GM06990 (cell line): ENCODE results near the gene KLF5.

Experiments used
- DNase-seq: peaks from one replicate; pipeline ENCODE4 v3.0.0-alpha.2; 2011; ENCODE audit not compliant: insufficient read length; ENCODE audit errors: extremely low read depth
- H3K27me3 ChIP-seq: replicated peaks from 2 replicates; pipeline ENCODE4 v1.6.0; 2011; ENCODE audit warnings: low read length; ENCODE audit not compliant: control insufficient read depth, insufficient read depth
- H3K36me3 ChIP-seq: 2 replicates; pipeline ENCODE4 v1.5.1; 2011; ENCODE audit warnings: low read length; ENCODE audit not compliant: control insufficient read depth, insufficient read depth
- H3K4me3 ChIP-seq: replicated peaks from 2 replicates; pipeline ENCODE4 v1.5.1; 2011; ENCODE audit warnings: low read depth, mild to moderate bottlenecking, control low read depth, low read length
- TF ChIP-seq, protein P1 (sequence below): IDR thresholded peaks from 2 replicates; pipeline ENCODE4 v1.5.1; 2011; ENCODE audit warnings: low read length, control low read depth, mild to moderate bottlenecking, inconsistent platforms; ENCODE audit not compliant: insufficient read depth, poor library complexity, severe bottlenecking

Gene KLF5

DNA sequence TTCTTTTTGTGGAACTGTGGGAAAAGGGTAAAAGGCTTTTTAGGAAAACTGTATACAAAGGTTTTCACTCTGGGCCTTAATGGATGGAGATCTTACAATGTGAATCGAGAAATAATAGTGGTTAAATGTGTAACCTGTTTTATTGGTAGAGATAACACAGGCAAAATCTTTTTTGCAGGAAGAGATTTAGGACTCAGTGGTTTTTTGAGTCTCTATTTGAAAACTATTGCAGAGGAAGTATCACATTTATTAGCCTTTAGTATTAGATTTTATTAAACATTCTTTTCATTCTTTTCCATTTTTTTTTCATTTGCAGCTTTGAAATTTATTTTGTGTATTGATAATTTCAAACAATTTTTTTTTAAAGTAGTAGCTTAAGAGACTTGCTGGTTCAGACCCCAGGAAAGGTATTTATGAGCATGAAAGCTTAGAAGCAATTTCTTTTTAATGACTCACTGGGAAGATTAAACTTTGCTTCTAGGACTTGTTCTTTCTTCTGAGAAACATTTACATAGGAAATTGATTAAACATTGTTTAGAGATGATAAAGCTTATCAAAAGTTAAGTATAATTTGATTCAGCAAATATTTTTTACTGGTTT lies 10.5 kb downstream of the KLF5 start:
- Histone ChIP-seq H3K36me3 (no peaks in the 10 kb centered on the region), H3K27me3 (no peaks in the 10 kb centered on the region), H3K4me3 (no peak overlapping the region)
- DNase-seq, result no peak
- TF ChIP-seq, protein P1, sequence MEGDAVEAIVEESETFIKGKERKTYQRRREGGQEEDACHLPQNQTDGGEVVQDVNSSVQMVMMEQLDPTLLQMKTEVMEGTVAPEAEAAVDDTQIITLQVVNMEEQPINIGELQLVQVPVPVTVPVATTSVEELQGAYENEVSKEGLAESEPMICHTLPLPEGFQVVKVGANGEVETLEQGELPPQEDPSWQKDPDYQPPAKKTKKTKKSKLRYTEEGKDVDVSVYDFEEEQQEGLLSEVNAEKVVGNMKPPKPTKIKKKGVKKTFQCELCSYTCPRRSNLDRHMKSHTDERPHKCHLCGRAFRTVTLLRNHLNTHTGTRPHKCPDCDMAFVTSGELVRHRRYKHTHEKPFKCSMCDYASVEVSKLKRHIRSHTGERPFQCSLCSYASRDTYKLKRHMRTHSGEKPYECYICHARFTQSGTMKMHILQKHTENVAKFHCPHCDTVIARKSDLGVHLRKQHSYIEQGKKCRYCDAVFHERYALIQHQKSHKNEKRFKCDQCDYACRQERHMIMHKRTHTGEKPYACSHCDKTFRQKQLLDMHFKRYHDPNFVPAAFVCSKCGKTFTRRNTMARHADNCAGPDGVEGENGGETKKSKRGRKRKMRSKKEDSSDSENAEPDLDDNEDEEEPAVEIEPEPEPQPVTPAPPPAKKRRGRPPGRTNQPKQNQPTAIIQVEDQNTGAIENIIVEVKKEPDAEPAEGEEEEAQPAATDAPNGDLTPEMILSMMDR, result no peak

DNA sequence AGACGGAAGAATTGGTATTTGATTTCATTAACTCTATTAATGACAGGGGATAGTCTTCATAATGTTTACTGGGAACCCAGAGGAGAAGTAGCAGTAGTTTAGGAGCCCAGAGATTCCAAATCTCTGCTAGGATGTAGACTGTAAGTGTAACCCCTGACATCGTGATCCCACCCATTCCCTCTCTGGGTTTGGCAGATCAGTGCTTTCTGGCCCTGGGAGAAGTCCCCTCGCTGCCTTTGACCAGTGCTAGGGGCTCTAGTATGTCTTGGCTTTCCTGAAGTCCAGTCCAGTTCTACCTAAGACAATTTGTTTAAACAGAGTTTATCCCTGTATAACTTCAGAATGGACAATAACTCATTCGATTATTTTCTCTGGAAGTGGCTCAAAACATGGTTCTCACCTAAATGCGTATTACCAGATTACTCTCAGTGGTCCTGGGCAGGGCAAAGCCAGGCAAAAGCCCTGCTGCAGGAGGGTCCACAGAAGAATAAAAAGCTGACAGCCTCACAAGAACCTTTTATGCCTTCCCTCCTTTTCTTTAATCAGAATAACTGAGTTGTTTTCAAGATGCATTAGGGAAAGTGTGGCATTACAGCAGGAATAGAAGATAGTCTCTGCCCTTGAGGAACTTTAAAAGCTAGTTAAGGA lies 11.8 kb downstream of the KLF5 start:
- Histone ChIP-seq H3K36me3 (no peaks in the 10 kb centered on the region), H3K4me3 (no peak overlapping the region)

DNA sequence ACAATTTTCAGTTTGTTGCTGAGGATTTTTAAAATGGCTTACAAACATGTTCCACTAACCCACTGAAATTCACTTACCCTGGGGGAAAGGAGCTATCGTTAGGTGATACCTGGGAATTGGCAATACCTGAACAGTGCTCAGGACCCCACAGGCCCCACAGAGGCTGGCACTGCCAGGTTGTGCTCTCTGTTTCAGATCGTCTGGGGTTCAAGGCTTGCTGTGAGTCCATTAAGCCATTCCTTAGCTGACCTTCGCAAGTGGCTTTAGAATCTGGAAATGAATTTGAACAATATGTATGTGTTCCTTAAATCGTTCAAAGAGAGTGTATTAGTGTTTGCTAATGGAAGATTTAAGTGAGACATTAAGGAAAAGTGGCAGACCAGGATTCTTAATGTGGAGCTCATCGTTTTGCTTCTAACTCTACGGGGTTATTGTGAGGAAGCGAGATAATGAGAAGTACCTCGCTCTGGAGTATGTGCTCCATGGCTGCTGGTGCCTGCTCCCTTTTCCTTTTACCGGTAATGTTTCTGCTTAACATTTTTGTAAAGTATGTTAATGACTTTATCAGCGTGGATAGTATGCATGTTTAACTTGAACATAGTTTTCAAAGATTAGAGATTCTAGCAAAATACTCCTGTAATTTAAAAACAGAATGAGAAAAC lies 13.6 kb downstream of the KLF5 start:
- no peak for DNase-seq
- no peaks in the 10 kb centered on the region for H3K27me3 ChIP-seq
- no peaks in the 10 kb centered on the region for H3K36me3 ChIP-seq
- H3K4me3 ChIP-seq, result no peak overlapping the region
- TF ChIP-seq, protein P1, result no peak

More for the DNA sequence above, 11.8 kb downstream of the KLF5 start:
- no peaks in the 10 kb centered on the region for H3K27me3 ChIP-seq
- TF ChIP-seq, protein P1, result no peak
- no peak for DNase-seq

DNA sequence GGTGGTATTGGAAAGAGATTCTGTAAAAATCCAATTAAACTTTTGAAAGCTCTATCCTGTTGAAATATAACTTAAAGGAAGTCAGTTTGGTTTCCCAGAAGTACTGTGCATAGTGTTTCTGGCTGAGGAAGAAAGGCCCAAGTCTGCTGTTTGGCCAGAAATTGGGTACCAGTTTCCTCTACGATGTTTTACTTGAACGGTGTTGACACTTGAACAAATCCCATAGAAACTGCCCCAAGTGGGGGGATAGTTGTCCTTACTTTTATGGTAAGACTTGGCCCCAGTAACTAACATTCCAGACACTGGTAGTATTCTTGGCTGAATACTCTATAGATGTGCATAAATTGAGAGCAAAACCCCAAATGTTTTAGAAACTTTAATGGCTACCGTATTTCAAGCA lies 14.2 kb downstream of the KLF5 start:
- no peak for DNase-seq
- TF ChIP-seq, protein P1, result no peak
- H3K4me3 ChIP-seq, result no peak overlapping the region

DNA sequence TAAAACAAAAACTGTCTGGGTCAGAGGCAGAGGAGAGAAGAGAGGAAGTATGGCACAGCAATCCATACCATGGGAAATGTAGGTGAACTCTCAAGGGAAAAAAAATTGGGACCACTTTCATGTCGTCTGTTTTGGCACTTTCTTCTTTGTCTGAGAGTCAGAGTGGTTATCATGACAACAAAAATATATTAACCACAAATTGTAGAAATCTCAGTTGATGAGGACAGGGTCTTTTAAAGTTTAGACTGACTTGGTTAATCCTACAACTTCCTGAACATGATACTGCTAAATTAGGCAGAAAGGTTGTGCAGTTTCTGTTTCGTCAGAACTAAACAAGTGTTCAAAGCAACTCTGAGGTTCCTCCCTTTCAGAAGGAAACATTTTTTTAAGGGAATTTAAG lies 15.2 kb downstream of the KLF5 start:
- TF ChIP-seq, protein P1, result no peak
- H3K27me3 ChIP-seq, result no peaks in the 10 kb centered on the region
- H3K4me3 ChIP-seq, result no peak overlapping the region
- DNase-seq, result no peak
- H3K36me3 ChIP-seq, result no peaks in the 10 kb centered on the region

More for the DNA sequence above, 14.2 kb downstream of the KLF5 start:
- Histone ChIP-seq H3K36me3 (no peaks in the 10 kb centered on the region), H3K27me3 (no peaks in the 10 kb centered on the region)
